Natural killer cell (primary cell): ENCODE data around the gene MARCHF5. TPM values are rescaled to one million over a fixed set of nuclear protein-coding genes. Genes with fewer than 3 reads are reported as not detected.

Source experiments
- ATAC-seq, 3 donors: fragments of 150-1000 bp in 2 of 3; fragments of 200-7000 bp in 1 of 3; cut with Tn5 transposase; 1 replicate in 1 of 3; 2 replicates in 2 of 3; pipeline ENCODE4 v1.10.0; 2021; ENCODE audit warnings: mild to moderate bottlenecking in 2 of 3, moderate library complexity in 2 of 3
- DNase-seq, 2 donors: peaks; one replicate each; pipeline versions ENCODE4 v3.0.0 to v3.0.0-alpha.2; 2013 to 2021; ENCODE audit warnings: mixed read lengths in 1 of 2
- H3K27ac ChIP-seq: one replicate; pipeline ENCODE4 v1.5.1; 2013; ENCODE audit warnings: mild to moderate bottlenecking, low read length
- H3K27me3 ChIP-seq: one replicate; pipeline ENCODE4 v1.6.1; 2013; ENCODE audit warnings: low read length; ENCODE audit not compliant: control insufficient read depth, insufficient read depth
- H3K36me3 ChIP-seq: one replicate; pipeline ENCODE4 v1.6.1; 2013; ENCODE audit warnings: low read length; ENCODE audit not compliant: control insufficient read depth, insufficient read depth
- H3K4me1 ChIP-seq: one replicate; pipeline ENCODE4 v1.6.1; 2013; ENCODE audit warnings: low read length; ENCODE audit not compliant: control insufficient read depth, insufficient read depth
- H3K4me3 ChIP-seq: one replicate; pipeline ENCODE4 v1.5.1; 2013; ENCODE audit warnings: low read length
- H3K9me3 ChIP-seq: one replicate; pipeline ENCODE4 v1.6.1; 2013; ENCODE audit warnings: low read length; ENCODE audit not compliant: control insufficient read depth, insufficient read depth
- H3K27ac Mint-ChIP-seq, 2 donors: one replicate each; pipeline ENCODE4 v1.8.0; 2022; ENCODE audit warnings: mild to moderate bottlenecking in 2 of 2, mixed read lengths in 2 of 2, moderate library complexity in 1 of 2
- H3K27me3 Mint-ChIP-seq, 2 donors: one replicate each; pipeline ENCODE4 v1.8.0; 2022; ENCODE audit warnings: low read depth in 2 of 2, mixed read lengths in 2 of 2
- H3K36me3 Mint-ChIP-seq: one replicate; pipeline ENCODE4 v1.8.0; 2022; ENCODE audit warnings: mixed read lengths
- H3K4me1 Mint-ChIP-seq, 2 donors: one replicate each; pipeline ENCODE4 v1.8.0; 2022; ENCODE audit warnings: mixed read lengths in 2 of 2
- H3K4me3 Mint-ChIP-seq: one replicate; pipeline ENCODE4 v1.8.0; 2022; ENCODE audit warnings: mild to moderate bottlenecking, moderate library complexity, mixed read lengths
- H3K9me3 Mint-ChIP-seq, 2 donors: one replicate each; pipeline ENCODE4 v1.8.0; 2022; ENCODE audit warnings: mixed read lengths in 2 of 2
- WGBS: methylation state at CpG from one replicate; pipeline ENCODE4 v1.1.7; 2013; ENCODE audit warnings: missing lambda C conversion rate; ENCODE audit not compliant: insufficient coverage; 5-methylcytosine and 5-hydroxymethylcytosine counted together
- intact Hi-C: fragments of 100-400 bp; cut with micrococcal nuclease; formaldehyde crosslinking; loops from one replicate; pipeline ENCODE4 v1.14.2; 2022
- total RNA-seq, 4 donors: library from RNA; stranded (reverse); fragments of 120-200 nt in 1 of 4; gene quantifications; one replicate each; pipeline versions ENCODE4 v1.2.3 to v1.2.4, GENCODE V29; 2013 to 2022
- TF ChIP-seq, protein P1 (sequence below): fragments of 200-600 bp; IDR thresholded peaks from one replicate; pipeline ENCODE4 v1.8.0; 2022; ENCODE audit warnings: antibody characterized with exemption

Gene MARCHF5
- total RNA-seq, 3 donors from 2014 or later (not counting 1 experiment from before 2014, with no cell fraction given): 28.0 to 38.6 (median 32.9) TPM

DNA sequence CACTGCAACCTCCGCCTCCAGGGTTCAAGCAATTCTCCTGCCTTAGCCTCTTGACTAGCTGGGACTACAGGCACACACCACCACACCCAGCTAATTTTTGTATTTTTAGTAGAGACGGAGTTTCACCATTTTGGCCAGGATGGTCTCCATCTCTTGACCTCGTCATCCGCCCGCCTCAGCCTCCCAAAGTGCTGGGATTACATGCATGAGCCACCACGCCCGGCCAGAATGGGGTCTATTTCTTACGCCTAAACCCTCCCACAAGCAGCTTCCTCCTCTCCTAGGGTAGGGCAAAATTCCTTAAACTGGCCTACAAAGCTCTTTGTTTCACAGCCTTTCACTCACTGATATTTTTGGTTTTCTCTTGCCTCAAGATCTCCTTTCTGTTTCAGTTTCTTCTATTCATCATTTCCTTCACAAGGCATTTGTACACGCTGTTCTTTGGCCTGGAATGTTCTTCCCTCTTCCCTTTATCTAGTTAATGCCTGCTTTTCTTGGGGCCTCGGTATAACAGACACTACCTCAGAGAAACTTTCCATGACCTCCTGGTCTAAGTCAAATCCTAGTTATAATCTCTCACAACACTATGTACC, 6.8 kb upstream of the MARCHF5 start:
- no peaks in the 10 kb centered on the region for H3K9me3 ChIP-seq
- H3K4me1 ChIP-seq: peaks cover 5% of the 10 kb centered on the region
- intact Hi-C loops: no loop called here
- H3K27me3 Mint-ChIP-seq: no peaks in the 10 kb centered on the region
- DNase-seq (no peak), ATAC-seq (peak in 2 of 3 donors; percentile 10 to 38)
- peak overlapping the region in 1 of 2 donors; percentile 68 for H3K27ac Mint-ChIP-seq
- H3K4me3 Mint-ChIP-seq: no peak overlapping the region
- 47% methylated on average over 10 of the region's 10 CpGs for WGBS
- peak overlapping the region; percentile 20 for H3K4me3 ChIP-seq
- TF ChIP-seq, protein P1, sequence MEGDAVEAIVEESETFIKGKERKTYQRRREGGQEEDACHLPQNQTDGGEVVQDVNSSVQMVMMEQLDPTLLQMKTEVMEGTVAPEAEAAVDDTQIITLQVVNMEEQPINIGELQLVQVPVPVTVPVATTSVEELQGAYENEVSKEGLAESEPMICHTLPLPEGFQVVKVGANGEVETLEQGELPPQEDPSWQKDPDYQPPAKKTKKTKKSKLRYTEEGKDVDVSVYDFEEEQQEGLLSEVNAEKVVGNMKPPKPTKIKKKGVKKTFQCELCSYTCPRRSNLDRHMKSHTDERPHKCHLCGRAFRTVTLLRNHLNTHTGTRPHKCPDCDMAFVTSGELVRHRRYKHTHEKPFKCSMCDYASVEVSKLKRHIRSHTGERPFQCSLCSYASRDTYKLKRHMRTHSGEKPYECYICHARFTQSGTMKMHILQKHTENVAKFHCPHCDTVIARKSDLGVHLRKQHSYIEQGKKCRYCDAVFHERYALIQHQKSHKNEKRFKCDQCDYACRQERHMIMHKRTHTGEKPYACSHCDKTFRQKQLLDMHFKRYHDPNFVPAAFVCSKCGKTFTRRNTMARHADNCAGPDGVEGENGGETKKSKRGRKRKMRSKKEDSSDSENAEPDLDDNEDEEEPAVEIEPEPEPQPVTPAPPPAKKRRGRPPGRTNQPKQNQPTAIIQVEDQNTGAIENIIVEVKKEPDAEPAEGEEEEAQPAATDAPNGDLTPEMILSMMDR: no peak
- H3K27ac ChIP-seq: peak overlapping the region; percentile 85
- H3K27me3 ChIP-seq: no peaks in the 10 kb centered on the region
- no peaks in the 10 kb centered on the region for H3K36me3 Mint-ChIP-seq
- peaks cover 7 to 12% of the 10 kb centered on the region in 2 donors for H3K4me1 Mint-ChIP-seq
- H3K36me3 ChIP-seq: no peaks in the 10 kb centered on the region
- no peaks in the 10 kb centered on the region for H3K9me3 Mint-ChIP-seq

DNA sequence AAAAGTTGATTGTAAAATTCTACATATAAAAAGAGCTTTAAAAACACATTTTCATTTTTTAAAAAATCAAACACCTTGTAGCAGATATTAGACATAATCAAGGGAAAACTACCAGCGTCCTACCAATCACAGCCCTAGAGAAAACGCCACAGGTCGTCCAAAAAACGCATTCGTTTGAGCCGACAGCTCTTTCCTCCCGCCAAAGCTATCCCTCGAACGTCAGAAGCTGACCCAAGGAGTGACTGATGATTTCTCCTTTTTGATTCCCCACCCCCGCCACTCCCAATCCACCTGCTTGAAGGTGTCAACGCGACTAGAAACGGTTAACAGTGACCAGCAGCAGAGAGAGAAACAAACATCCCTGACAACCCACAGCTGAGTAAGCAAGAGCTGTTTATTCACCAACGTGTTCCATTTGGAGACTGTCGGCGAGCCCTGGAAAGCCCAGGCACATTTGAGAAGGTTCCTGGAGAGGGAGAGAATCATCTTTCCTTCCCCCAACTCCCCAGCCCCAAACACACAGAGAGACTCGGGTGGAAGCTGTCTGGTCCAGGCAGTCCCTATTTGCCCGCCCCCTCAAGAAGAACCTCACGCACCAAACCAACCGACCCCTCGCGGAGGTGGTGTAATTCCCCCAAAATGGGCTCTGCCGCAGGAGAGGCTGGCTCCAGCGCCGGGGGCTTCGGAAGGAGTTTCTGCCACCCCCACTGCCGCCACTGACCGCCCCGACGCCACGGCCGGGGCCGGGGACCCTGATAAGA, 711 bp upstream of the MARCHF5 start:
- H3K27ac ChIP-seq: peak overlapping the region; percentile 88
- H3K9me3 Mint-ChIP-seq: no peaks in the 10 kb centered on the region
- TF ChIP-seq, protein P1: no peak
- H3K27me3 Mint-ChIP-seq: no peaks in the 10 kb centered on the region
- H3K27ac Mint-ChIP-seq: peak overlapping the region; percentile 84 to 91
- no peaks in the 10 kb centered on the region for H3K9me3 ChIP-seq
- WGBS: under 1% methylated on average over 29 of the region's 33 CpGs
- peaks cover 3% of the 10 kb centered on the region for H3K36me3 ChIP-seq
- peaks cover 15% of the 10 kb centered on the region for H3K4me1 ChIP-seq
- DNase-seq (peak; percentile 29 to 64), ATAC-seq (peak; percentile 16 to 22 (median 21))
- intact Hi-C loops: loop anchor here (2.0 to 10.0 kb wide), 4 partner anchors 47 to 495 kb away; partner anchors contain the start of genes KIF11 and TNKS2
- peak overlapping the region; percentile 95 for H3K4me3 Mint-ChIP-seq
- no peaks in the 10 kb centered on the region for H3K36me3 Mint-ChIP-seq
- H3K4me3 ChIP-seq: peak overlapping the region; percentile 85
- H3K27me3 ChIP-seq: no peaks in the 10 kb centered on the region
- H3K4me1 Mint-ChIP-seq: peaks cover 23 to 28% of the 10 kb centered on the region in 2 donors

DNA sequence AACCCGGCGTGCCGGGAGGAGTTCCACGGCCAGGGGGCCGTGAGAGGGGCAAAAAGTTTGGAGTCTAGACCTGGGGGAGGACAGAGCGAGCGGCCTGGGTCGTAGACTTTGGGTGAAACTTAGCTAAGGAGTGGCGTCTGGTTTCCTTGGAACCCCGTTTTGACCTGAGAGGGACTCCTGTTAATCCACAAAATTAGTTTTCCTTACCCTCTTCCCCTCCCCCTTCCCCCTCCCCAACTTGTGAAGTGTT, 574 bp downstream of the MARCHF5 start:
- H3K9me3 ChIP-seq: no peaks in the 10 kb centered on the region
- Mint-ChIP-seq H3K4me3 (peak overlapping the region; percentile 95), H3K27ac (peak overlapping the region; percentile 84 to 91), H3K4me1 (peaks cover 26 to 34% of the 10 kb centered on the region in 2 donors), H3K36me3 (no peaks in the 10 kb centered on the region), H3K27me3 (no peaks in the 10 kb centered on the region), H3K9me3 (no peaks in the 10 kb centered on the region)
- peaks cover 15% of the 10 kb centered on the region for H3K4me1 ChIP-seq
- TF ChIP-seq, protein P1: no peak
- H3K36me3 ChIP-seq: peaks cover 3% of the 10 kb centered on the region
- peak overlapping the region; percentile 85 for H3K4me3 ChIP-seq
- intact Hi-C loops: loop anchor here (2.0 to 10.0 kb wide), 4 partner anchors 49 to 497 kb away; partner anchors contain the start of genes KIF11 and TNKS2
- 0% methylated on average over 10 of the region's 10 CpGs for WGBS
- DNase-seq (no peak), ATAC-seq (peak in 2 of 3 donors; percentile 6 to 8)
- no peaks in the 10 kb centered on the region for H3K27me3 ChIP-seq
- peak overlapping the region; percentile 88 for H3K27ac ChIP-seq
